ENCODE data around the gene IFT172.

The IFT172 gene

DNA sequence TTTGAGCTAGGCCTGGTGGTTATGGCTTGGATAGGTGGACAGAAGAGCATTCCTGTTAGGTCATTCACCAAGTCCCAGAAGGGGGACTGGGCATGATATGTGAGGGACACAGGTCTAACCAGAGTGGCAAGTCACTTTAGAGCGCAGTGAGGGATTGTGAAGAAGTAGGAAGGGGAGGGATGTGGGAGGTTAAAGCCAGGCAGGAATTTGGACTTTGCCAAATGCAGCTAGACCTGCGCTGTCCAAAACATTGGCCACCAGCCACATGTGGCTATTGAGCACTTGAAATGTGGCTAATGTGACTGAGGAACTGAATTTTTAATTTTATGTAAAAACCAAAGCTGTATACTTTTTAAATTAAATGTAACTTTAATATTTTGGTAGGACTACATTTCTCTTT, 30.8 kb upstream of the IFT172 start:
- H3K4me3 ChIP-seq (ENCODE audit: insufficient read depth, low read length, poor library complexity, severe bottlenecking): no peak overlapping the region
- H3K27me3 ChIP-seq (ENCODE audit: low read length): no peaks in the 10 kb centered on the region
- no peak overlapping the region for H2AFZ ChIP-seq (ENCODE audit: low read depth, low read length, severe bottlenecking)
- H3K9me3 ChIP-seq (ENCODE audit: insufficient read depth, low read length): no peaks in the 10 kb centered on the region
- H4K20me1 ChIP-seq (ENCODE audit: low read depth, low read length): no peaks in the 10 kb centered on the region
- H3F3A ChIP-seq (ENCODE audit: insufficient read depth): no peaks in the 10 kb centered on the region
- H3K27ac ChIP-seq (ENCODE audit: low read depth, low read length): no peak overlapping the region
- TF ChIP-seq EZH2phosphoT487 (conservative IDR thresholded peaks at IDR 0.05; ENCODE audit: low read length): no peak
- TF ChIP-seq, protein P1, sequence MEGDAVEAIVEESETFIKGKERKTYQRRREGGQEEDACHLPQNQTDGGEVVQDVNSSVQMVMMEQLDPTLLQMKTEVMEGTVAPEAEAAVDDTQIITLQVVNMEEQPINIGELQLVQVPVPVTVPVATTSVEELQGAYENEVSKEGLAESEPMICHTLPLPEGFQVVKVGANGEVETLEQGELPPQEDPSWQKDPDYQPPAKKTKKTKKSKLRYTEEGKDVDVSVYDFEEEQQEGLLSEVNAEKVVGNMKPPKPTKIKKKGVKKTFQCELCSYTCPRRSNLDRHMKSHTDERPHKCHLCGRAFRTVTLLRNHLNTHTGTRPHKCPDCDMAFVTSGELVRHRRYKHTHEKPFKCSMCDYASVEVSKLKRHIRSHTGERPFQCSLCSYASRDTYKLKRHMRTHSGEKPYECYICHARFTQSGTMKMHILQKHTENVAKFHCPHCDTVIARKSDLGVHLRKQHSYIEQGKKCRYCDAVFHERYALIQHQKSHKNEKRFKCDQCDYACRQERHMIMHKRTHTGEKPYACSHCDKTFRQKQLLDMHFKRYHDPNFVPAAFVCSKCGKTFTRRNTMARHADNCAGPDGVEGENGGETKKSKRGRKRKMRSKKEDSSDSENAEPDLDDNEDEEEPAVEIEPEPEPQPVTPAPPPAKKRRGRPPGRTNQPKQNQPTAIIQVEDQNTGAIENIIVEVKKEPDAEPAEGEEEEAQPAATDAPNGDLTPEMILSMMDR (IDR thresholded peaks at IDR 0.05; ENCODE audit: insufficient read depth, low read length, poor library complexity, severe bottlenecking): no peak
- H3K4me2 ChIP-seq (ENCODE audit: low read depth, low read length, poor library complexity, severe bottlenecking): no peak overlapping the region
- no peaks in the 10 kb centered on the region for H3K79me2 ChIP-seq (ENCODE audit: insufficient read depth, low read length)
- no peaks in the 10 kb centered on the region for H3K9me2 ChIP-seq (replicated peaks; ENCODE audit: insufficient read depth, low read length)
- no peak overlapping the region for H3K9ac ChIP-seq (ENCODE audit: low read length)
- no peaks in the 10 kb centered on the region for H3K36me3 ChIP-seq (ENCODE audit: low read length)

DNA sequence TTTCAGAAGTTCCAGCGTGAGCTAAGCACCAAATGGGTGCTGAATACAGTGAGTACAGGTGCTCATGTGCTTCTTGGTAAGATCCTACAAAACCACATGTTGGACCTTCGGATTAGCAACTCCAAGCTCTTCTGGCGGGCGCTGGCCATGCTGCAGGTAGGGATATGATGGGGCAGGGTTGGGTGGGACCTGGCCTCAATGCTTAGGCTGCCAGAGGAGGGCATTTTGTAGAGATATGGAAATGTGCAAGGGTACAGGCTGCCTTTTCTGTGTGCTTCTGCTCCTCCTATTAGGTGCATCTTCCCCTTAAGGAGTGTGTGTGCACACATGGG, 29.2 kb upstream of the IFT172 start:
- no peaks in the 10 kb centered on the region for H4K20me1 ChIP-seq (ENCODE audit: low read depth, low read length)
- H3K9me3 ChIP-seq (ENCODE audit: insufficient read depth, low read length): no peaks in the 10 kb centered on the region
- no peak overlapping the region for H3K4me3 ChIP-seq (ENCODE audit: insufficient read depth, low read length, poor library complexity, severe bottlenecking)
- no peaks in the 10 kb centered on the region for H3F3A ChIP-seq (ENCODE audit: insufficient read depth)
- no peak overlapping the region for H3K9ac ChIP-seq (ENCODE audit: low read length)
- H3K4me2 ChIP-seq (ENCODE audit: low read depth, low read length, poor library complexity, severe bottlenecking): no peak overlapping the region
- H3K27ac ChIP-seq (ENCODE audit: low read depth, low read length): no peak overlapping the region
- no peak for TF ChIP-seq EZH2phosphoT487 (conservative IDR thresholded peaks at IDR 0.05; ENCODE audit: low read length)
- TF ChIP-seq, protein P1 (IDR thresholded peaks at IDR 0.05; ENCODE audit: insufficient read depth, low read length, poor library complexity, severe bottlenecking): no peak
- no peaks in the 10 kb centered on the region for H3K9me2 ChIP-seq (replicated peaks; ENCODE audit: insufficient read depth, low read length)
- no peaks in the 10 kb centered on the region for H3K27me3 ChIP-seq (ENCODE audit: low read length)
- H3K79me2 ChIP-seq (ENCODE audit: insufficient read depth, low read length): no peaks in the 10 kb centered on the region
- no peaks in the 10 kb centered on the region for H3K36me3 ChIP-seq (ENCODE audit: low read length)
- no peak overlapping the region for H2AFZ ChIP-seq (ENCODE audit: low read depth, low read length, severe bottlenecking)

DNA sequence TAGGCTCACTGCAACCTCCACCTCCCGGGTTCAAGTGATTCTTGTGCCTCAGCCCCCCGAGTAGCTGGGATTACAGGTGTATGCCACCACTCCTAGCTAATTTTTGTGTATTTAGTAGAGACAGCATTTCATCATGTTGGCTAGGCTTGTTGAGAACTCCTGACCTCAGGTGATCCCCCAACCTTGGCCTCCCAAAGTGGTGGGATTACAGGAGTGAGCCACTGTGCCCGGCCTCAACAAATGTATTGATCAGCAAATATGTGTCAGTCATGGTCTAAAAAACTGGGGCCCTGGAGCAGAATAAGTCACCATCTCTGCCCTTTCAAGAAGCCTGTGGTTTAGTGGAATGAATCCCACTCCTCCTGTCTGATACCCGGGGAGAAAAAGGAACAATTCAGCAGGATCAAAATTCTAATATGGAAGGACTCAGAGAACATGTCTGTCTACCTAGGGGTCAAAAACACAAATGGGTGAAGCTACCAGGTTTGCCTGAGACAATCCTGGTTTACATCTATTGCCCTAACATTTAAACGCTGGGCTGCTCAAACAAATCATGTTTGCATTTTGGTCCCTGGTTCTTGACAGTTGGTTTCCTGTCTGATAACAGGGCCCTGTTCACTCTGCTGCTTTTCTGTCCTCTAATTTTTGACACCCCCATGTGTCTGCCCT, 28.7 kb upstream of the IFT172 start:
- H2AFZ ChIP-seq (ENCODE audit: low read depth, low read length, severe bottlenecking): no peak overlapping the region
- TF ChIP-seq, protein P1 (IDR thresholded peaks at IDR 0.05; ENCODE audit: insufficient read depth, low read length, poor library complexity, severe bottlenecking): no peak
- no peak for TF ChIP-seq EZH2phosphoT487 (conservative IDR thresholded peaks at IDR 0.05; ENCODE audit: low read length)
- H4K20me1 ChIP-seq (ENCODE audit: low read depth, low read length): no peaks in the 10 kb centered on the region
- no peaks in the 10 kb centered on the region for H3K27me3 ChIP-seq (ENCODE audit: low read length)
- H3K9me3 ChIP-seq (ENCODE audit: insufficient read depth, low read length): no peaks in the 10 kb centered on the region
- no peak overlapping the region for H3K4me3 ChIP-seq (ENCODE audit: insufficient read depth, low read length, poor library complexity, severe bottlenecking)
- no peaks in the 10 kb centered on the region for H3K36me3 ChIP-seq (ENCODE audit: low read length)
- H3K79me2 ChIP-seq (ENCODE audit: insufficient read depth, low read length): no peaks in the 10 kb centered on the region
- H3K4me2 ChIP-seq (ENCODE audit: low read depth, low read length, poor library complexity, severe bottlenecking): no peak overlapping the region
- no peaks in the 10 kb centered on the region for H3K9me2 ChIP-seq (replicated peaks; ENCODE audit: insufficient read depth, low read length)
- H3F3A ChIP-seq (ENCODE audit: insufficient read depth): no peaks in the 10 kb centered on the region
- no peak overlapping the region for H3K27ac ChIP-seq (ENCODE audit: low read depth, low read length)
- H3K9ac ChIP-seq (ENCODE audit: low read length): no peak overlapping the region

Data from SU-DHL-6 (cell line).